NB4 (cell line): Measurements from ENCODE around the gene NELL1.

Experiments used
- DNase-seq: peaks from one replicate; pipeline ENCODE4 v3.0.0; 2010; ENCODE audit warnings: low read depth
- H3K4me3 ChIP-seq: one replicate; pipeline ENCODE4 v1.5.1; 2011; ENCODE audit warnings: mild to moderate bottlenecking, low read depth, low read length, moderate library complexity
- MAX ChIP-seq: IDR thresholded peaks from 2 replicates; pipeline ENCODE4 v1.6.1; 2011; ENCODE audit warnings: low read depth, low read length
- MYC ChIP-seq: IDR thresholded peaks from 2 replicates; pipeline ENCODE4 v1.6.1; 2011; ENCODE audit warnings: low read depth, low read length
- POLR2A ChIP-seq: IDR thresholded peaks from 2 replicates; pipeline ENCODE4 v1.6.1; 2011; ENCODE audit warnings: mild to moderate bottlenecking; ENCODE audit not compliant: insufficient read length; ENCODE audit errors: extremely low read depth
- TF ChIP-seq, protein P1 (sequence below): IDR thresholded peaks from one replicate; pipeline ENCODE4 v1.5.1; 2012; ENCODE audit warnings: low read depth, low read length

NELL1 gene

DNA sequence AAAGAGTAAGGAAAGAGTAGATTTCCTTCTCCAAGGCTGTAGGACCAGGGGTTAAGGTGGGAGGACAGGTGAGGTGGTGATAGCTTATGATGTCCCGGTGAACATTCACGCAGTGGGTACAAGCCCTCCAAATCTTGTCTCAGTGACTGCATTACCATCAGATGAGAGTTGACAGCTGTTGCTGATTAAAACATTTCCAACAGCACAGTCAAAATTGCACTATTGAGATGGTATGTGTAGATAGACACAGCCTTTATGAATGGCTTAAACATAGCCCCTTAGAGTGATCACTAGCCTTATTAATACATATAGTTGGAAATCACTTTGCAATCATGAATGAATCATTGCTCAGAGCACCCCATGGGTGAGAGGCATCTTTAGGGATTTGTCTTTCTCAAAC lies 7.3 kb downstream of the NELL1 start:
- TF ChIP-seq, protein P1, sequence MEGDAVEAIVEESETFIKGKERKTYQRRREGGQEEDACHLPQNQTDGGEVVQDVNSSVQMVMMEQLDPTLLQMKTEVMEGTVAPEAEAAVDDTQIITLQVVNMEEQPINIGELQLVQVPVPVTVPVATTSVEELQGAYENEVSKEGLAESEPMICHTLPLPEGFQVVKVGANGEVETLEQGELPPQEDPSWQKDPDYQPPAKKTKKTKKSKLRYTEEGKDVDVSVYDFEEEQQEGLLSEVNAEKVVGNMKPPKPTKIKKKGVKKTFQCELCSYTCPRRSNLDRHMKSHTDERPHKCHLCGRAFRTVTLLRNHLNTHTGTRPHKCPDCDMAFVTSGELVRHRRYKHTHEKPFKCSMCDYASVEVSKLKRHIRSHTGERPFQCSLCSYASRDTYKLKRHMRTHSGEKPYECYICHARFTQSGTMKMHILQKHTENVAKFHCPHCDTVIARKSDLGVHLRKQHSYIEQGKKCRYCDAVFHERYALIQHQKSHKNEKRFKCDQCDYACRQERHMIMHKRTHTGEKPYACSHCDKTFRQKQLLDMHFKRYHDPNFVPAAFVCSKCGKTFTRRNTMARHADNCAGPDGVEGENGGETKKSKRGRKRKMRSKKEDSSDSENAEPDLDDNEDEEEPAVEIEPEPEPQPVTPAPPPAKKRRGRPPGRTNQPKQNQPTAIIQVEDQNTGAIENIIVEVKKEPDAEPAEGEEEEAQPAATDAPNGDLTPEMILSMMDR = no peak
- no peak for TF ChIP-seq MAX
- no peak for TF ChIP-seq MYC
- TF ChIP-seq POLR2A = no peak
- no peak overlapping the region for H3K4me3 ChIP-seq
- DNase-seq = no peak

DNA sequence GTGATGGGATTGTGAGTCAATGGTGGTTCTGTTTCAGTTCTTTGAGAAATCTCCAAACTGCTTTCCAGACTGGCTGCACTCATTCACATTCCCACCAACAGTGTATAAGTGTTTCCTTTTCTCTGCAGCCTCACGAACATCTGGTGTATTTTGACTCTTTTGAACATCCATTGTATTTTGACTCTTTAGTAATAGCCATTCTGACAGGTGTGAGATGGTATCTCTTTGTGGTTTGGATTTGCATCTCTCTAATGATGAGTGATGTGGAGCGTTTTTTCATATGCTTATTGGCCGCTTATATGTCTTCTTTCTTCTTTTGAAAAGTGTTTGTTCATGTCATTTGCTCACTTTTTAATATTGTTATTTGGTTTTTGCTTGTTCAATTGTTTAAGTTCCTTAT lies 19.4 kb downstream of the NELL1 start:
- no peak for DNase-seq
- no peak overlapping the region for H3K4me3 ChIP-seq
- TF ChIP-seq MYC (no peak), MAX (no peak), POLR2A (no peak)
- TF ChIP-seq, protein P1 = no peak

GRCh38 chr11:20707876-20708275 lies 38.5 kb downstream of the NELL1 start:
- no peak for DNase-seq
- TF ChIP-seq MYC (no peak), MAX (no peak), POLR2A (no peak)
- TF ChIP-seq, protein P1 = no peak
- no peak overlapping the region for H3K4me3 ChIP-seq

DNA sequence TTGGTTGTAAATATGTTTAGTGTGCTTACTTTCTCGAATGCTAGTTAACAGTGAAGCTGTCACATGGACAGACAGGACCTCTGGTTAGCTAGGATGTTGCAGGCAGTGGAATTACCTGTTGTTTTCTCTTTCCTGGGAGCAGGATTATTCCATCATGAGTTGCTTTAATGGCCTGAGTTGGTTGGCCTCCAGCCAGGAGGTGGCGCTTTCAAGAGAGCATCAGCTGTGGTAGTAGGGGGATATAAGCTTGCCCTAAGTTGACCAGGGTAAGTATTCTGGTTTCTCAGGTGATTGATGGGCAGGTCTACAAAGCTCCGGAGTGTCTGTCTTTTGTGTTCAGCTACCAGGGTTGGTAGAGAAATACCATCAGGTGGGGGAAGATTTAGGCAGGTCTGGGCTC lies 43.5 kb downstream of the NELL1 start:
- no peak overlapping the region for H3K4me3 ChIP-seq
- no peak for DNase-seq
- TF ChIP-seq POLR2A (no peak), MAX (no peak), MYC (no peak)
- TF ChIP-seq, protein P1 = no peak

GRCh38 chr11:20715464-20715863 lies 46.1 kb downstream of the NELL1 start:
- no peak for TF ChIP-seq MAX
- TF ChIP-seq MYC = no peak
- TF ChIP-seq, protein P1 = no peak
- no peak for TF ChIP-seq POLR2A

GRCh38 chr11:20715931-20716330 lies 46.5 kb downstream of the NELL1 start:
- DNase-seq = no peak
- TF ChIP-seq MAX (no peak), POLR2A (no peak), MYC (no peak)
- TF ChIP-seq, protein P1 = no peak
- H3K4me3 ChIP-seq = no peak overlapping the region

More at GRCh38 chr11:20715464-20715863, 46.1 kb downstream of the NELL1 start:
- no peak overlapping the region for H3K4me3 ChIP-seq
- no peak for DNase-seq
